ENCODE results near the gene SDR39U1.

DNA sequence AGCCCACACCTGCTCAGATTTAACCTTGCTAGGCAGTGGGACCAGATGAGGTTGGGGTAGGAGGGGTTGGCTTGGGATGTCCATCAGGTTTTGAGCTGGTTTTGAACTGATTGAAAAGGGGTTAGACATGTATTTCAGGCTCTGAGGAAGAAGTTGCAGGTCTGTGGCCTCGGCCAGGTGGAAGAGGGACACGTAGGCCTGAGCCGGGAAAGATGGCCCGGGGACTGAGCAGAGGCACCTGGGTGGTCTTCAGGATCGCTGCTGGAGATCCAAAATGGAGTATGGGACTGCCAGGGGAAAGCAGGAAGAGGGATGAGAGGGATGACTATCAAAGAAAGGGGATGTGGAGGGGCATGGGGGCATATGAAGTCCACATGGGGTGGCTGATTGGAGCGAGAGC, 36.2 kb downstream of the SDR39U1 start:
- no peak for TF ChIP-seq TAF1 (IDR thresholded peaks at IDR 0.05; ENCODE audit: borderline replicate concordance, insufficient read depth, low read length)
- TF ChIP-seq, protein P1, sequence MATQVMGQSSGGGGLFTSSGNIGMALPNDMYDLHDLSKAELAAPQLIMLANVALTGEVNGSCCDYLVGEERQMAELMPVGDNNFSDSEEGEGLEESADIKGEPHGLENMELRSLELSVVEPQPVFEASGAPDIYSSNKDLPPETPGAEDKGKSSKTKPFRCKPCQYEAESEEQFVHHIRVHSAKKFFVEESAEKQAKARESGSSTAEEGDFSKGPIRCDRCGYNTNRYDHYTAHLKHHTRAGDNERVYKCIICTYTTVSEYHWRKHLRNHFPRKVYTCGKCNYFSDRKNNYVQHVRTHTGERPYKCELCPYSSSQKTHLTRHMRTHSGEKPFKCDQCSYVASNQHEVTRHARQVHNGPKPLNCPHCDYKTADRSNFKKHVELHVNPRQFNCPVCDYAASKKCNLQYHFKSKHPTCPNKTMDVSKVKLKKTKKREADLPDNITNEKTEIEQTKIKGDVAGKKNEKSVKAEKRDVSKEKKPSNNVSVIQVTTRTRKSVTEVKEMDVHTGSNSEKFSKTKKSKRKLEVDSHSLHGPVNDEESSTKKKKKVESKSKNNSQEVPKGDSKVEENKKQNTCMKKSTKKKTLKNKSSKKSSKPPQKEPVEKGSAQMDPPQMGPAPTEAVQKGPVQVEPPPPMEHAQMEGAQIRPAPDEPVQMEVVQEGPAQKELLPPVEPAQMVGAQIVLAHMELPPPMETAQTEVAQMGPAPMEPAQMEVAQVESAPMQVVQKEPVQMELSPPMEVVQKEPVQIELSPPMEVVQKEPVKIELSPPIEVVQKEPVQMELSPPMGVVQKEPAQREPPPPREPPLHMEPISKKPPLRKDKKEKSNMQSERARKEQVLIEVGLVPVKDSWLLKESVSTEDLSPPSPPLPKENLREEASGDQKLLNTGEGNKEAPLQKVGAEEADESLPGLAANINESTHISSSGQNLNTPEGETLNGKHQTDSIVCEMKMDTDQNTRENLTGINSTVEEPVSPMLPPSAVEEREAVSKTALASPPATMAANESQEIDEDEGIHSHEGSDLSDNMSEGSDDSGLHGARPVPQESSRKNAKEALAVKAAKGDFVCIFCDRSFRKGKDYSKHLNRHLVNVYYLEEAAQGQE (IDR thresholded peaks at IDR 0.05; ENCODE audit: insufficient read depth in 1 of 2, low read depth in 2 of 2, low read length in 2 of 2) = no peak

All from PFSK-1 (cell line).